GM12878 (cell line): ENCODE measurements around the gene SESN3. TPM values are rescaled to one million over a fixed set of nuclear protein-coding genes. Genes with fewer than 3 reads are reported as not detected.

Experiments
- BCLAF1 ChIP-seq: fragments of 450-650 bp; IDR thresholded peaks from 2 replicates; pipeline ENCODE4 v1.6.1; 2017; ENCODE audit warnings: antibody characterized with exemption, mild to moderate bottlenecking, moderate library complexity
- CUX1 ChIP-seq: IDR thresholded peaks from 2 replicates; pipeline ENCODE4 v1.6.1; 2012; ENCODE audit warnings: improper control_type of control experiment, low read depth, low read length; ENCODE audit not compliant: insufficient replicate concordance
- HCFC1 ChIP-seq: fragments of 150-350 bp; IDR thresholded peaks from 2 replicates; pipeline ENCODE4 v1.6.1; 2014; ENCODE audit warnings: low read length
- HDGF ChIP-seq: fragments of 450-650 bp; IDR thresholded peaks from 2 replicates; pipeline ENCODE4 v1.6.1; 2016; ENCODE audit warnings: antibody characterized with exemption
- SMAD5 ChIP-seq: IDR thresholded peaks from 2 replicates; pipeline ENCODE4 v1.6.1; 2016; ENCODE audit warnings: antibody characterized with exemption, low read depth
- polyA plus RNA-seq, 11 experiments: library from polyadenylated mRNA; depleted of rRNA in 4 of 11; unstranded in 6 of 11; stranded (reverse) in 5 of 11; fragments of >200 nt; fragmentation: Nextera tagmentation in 4 of 11; fragmentation: Illumina TruSeq in 1 of 11; extraction: Ambion mirVana in 4 of 11; extraction: Trizol in 1 of 11; gene quantifications; 1 replicate in 1 of 11; 2 replicates in 10 of 11; pipeline versions ENCODE4 v1.2.1 to v1.2.3, GENCODE V29; 2011 to 2016; ENCODE audit warnings: inconsistent platforms in 2 of 11, missing spikeins in 2 of 11, low read depth in 1 of 11
- total RNA-seq, 4 experiments: library from RNA; depleted of rRNA in 3 of 4; stranded (reverse); fragments of >200 nt in 3 of 4; fragmentation: Illumina TruSeq in 1 of 4; extraction: Trizol in 1 of 4; gene quantifications; 2 replicates each; pipeline versions ENCODE4 v1.2.1 to v1.2.3, GENCODE V29; 2013 to 2021

Gene SESN3
- total and polyA plus RNA-seq, 10 of the 15 experiments (the other 5 are each of a cell fraction or from before 2014, with no cell fraction given): 0.64 to 6.7 (median 3.0) TPM

DNA sequence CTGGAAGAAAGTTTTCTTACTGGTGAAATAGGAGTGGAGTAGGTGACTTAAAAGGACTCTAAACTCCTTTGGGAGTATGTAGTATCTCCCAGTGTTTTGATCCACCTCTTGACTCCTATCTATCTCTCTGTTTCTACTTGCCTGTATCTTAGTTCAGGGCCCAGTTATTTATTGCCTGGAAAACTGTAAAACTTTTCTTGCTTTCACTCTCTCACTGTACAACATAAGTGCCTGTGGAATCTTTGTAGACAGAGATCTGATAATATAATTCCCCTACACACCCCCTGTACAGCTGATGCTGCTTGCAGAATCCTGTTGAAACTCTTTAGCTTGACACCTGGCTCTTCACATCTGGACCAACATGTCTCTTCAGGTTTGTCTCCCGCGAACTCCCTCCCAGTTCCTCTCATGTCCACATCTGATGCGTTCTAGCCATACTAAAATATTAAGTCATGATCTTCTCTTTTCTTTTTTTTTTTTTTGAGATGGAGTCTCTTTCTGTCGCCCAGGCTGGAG, 26.5 kb upstream of the SESN3 start (continued):
- TF ChIP-seq CUX1 (no peak), SMAD5 (no peak), BCLAF1 (no peak), HCFC1 (no peak), HDGF (no peak)
